Activated CD4-positive, alpha-beta T cell treated with anti-CD3 and anti-CD28 coated beads, Interleukin-2, amount 10 ng/mL, durations not matched to agents 7 days and 5 days (primary cell): ENCODE measurements around the gene INPP5D. TPM values are rescaled to one million over a fixed set of nuclear protein-coding genes. Genes with fewer than 3 reads are reported as not detected.

Experiments
- CTCF ChIA-PET: fragments of 350-600 bp; sonication (Branson Sonifier 250); formaldehyde crosslinking; loops from one replicate; lab custom pipeline; 2021; ENCODE audit warnings: antibody characterized with exemption; lab: Charles Lee
- POLR2A ChIA-PET: fragments of 350-600 bp; sonication (Branson Sonifier 250); formaldehyde crosslinking; loops from one replicate; lab custom pipeline; 2021; ENCODE audit warnings: antibody characterized with exemption; lab: Charles Lee
- DNase-seq: peaks from one replicate; pipeline ENCODE4 v3.0.0-alpha.2; 2020
- H3K27ac Mint-ChIP-seq: one replicate; pipeline ENCODE4 v1.8.0; 2021; ENCODE audit warnings: mild to moderate bottlenecking, moderate library complexity, mixed read lengths
- H3K27me3 Mint-ChIP-seq: one replicate; pipeline ENCODE4 v1.8.0; 2021; ENCODE audit warnings: mixed read lengths
- H3K36me3 Mint-ChIP-seq: one replicate; pipeline ENCODE4 v1.8.0; 2021; ENCODE audit warnings: low read depth, mixed read lengths
- H3K4me1 Mint-ChIP-seq: one replicate; pipeline ENCODE4 v1.8.0; 2021; ENCODE audit warnings: mixed read lengths
- H3K4me3 Mint-ChIP-seq: one replicate; pipeline ENCODE4 v1.8.0; 2021; ENCODE audit warnings: mild to moderate bottlenecking, moderate library complexity, mixed read lengths
- H3K9me3 Mint-ChIP-seq: one replicate; pipeline ENCODE4 v1.8.0; 2021; ENCODE audit warnings: mixed read lengths
- total RNA-seq, 2 experiments: library from RNA; stranded (reverse); gene quantifications; one replicate each; pipeline ENCODE4 v1.2.3, GENCODE V29; 2021

INPP5D gene
- total RNA-seq, 2 experiments from 2014 or later = 121 to 138 TPM

GRCh38 chr2:233209533-233210171 lies 149.5 kb downstream of the INPP5D start:
- H3K36me3 Mint-ChIP-seq = peaks cover 19% of the 10 kb centered on the region
- H3K27ac Mint-ChIP-seq = peak overlapping the region; percentile 16
- ChIA-PET POLR2A (no interaction called here), CTCF (interaction anchor here (1.3 to 2.0 kb wide), 2 partner anchors 21 to 42 kb away, joined by 3 to 5 read pairs; partner anchors contain the start of gene ATG16L1)
- peaks cover 10% of the 10 kb centered on the region for H3K4me1 Mint-ChIP-seq
- no peaks in the 10 kb centered on the region for H3K9me3 Mint-ChIP-seq
- H3K4me3 Mint-ChIP-seq = no peak overlapping the region
- no peaks in the 10 kb centered on the region for H3K27me3 Mint-ChIP-seq
- no peak for DNase-seq

GRCh38 chr2:233210281-233210680 lies 150.1 kb downstream of the INPP5D start:
- H3K9me3 Mint-ChIP-seq = no peaks in the 10 kb centered on the region
- no peaks in the 10 kb centered on the region for H3K27me3 Mint-ChIP-seq
- ChIA-PET POLR2A (no interaction called here), CTCF (interaction anchor here (0.6 to 2.0 kb wide), 3 partner anchors 21 to 41 kb away, joined by 3 to 5 read pairs (median 3); partner anchors contain the start of gene ATG16L1)
- peaks cover 15% of the 10 kb centered on the region for H3K36me3 Mint-ChIP-seq
- peaks cover 10% of the 10 kb centered on the region for H3K4me1 Mint-ChIP-seq
- H3K27ac Mint-ChIP-seq = no peak overlapping the region
- DNase-seq = no peak
- H3K4me3 Mint-ChIP-seq = no peak overlapping the region

- Mint-ChIP-seq H3K9me3 (no peaks in the 10 kb centered on the region), H3K4me3 (no peak overlapping the region), H3K27me3 (no peaks in the 10 kb centered on the region), H3K4me1 (peaks cover 10% of the 10 kb centered on the region), H3K36me3 (peaks cover 15% of the 10 kb centered on the region), H3K27ac (peak overlapping the region; percentile 27)
- DNase-seq = no peak
- CTCF ChIA-PET = interaction anchor here (1.3 to 2.0 kb wide), 2 partner anchors 20 to 40 kb away, joined by 3 to 5 read pairs; partner anchors contain the start of gene ATG16L1
- POLR2A ChIA-PET = no interaction called here
These were observed 150.9 kb downstream of the INPP5D start for GRCh38 chr2:233210843-233211547.

- H3K9me3 Mint-ChIP-seq = no peaks in the 10 kb centered on the region
- POLR2A ChIA-PET = no interaction called here
- peaks cover 10% of the 10 kb centered on the region for H3K4me1 Mint-ChIP-seq
- H3K4me3 Mint-ChIP-seq = no peak overlapping the region
- no peak for DNase-seq
- H3K36me3 Mint-ChIP-seq = peaks cover 15% of the 10 kb centered on the region
- CTCF ChIA-PET = no interaction called here
- peak overlapping the region; percentile 27 for H3K27ac Mint-ChIP-seq
- no peaks in the 10 kb centered on the region for H3K27me3 Mint-ChIP-seq
These were observed 151.4 kb downstream of the INPP5D start for GRCh38 chr2:233211548-233211895.

- DNase-seq = no peak
- Mint-ChIP-seq H3K27me3 (no peaks in the 10 kb centered on the region), H3K27ac (no peak overlapping the region), H3K4me3 (no peak overlapping the region), H3K4me1 (peaks cover 7% of the 10 kb centered on the region), H3K9me3 (no peaks in the 10 kb centered on the region), H3K36me3 (peaks cover 6% of the 10 kb centered on the region)
- ChIA-PET CTCF (no interaction called here), POLR2A (interaction anchor here (0.6 kb wide), 1 partner anchor 55 kb away, joined by 3 read pairs; no protein-coding TSS in a partner anchor)
These were observed 152.9 kb downstream of the INPP5D start for GRCh38 chr2:233213011-233213410.

- Mint-ChIP-seq H3K4me1 (peaks cover 6% of the 10 kb centered on the region), H3K27me3 (no peaks in the 10 kb centered on the region), H3K9me3 (peaks cover under 1% of the 10 kb centered on the region), H3K4me3 (no peak overlapping the region), H3K27ac (no peak overlapping the region), H3K36me3 (peaks cover 4% of the 10 kb centered on the region)
- no peak for DNase-seq
- ChIA-PET CTCF (no interaction called here), POLR2A (no interaction called here)
These were observed 153.8 kb downstream of the INPP5D start for GRCh38 chr2:233213975-233214374.

- Mint-ChIP-seq H3K4me1 (no peaks in the 10 kb centered on the region), H3K27me3 (no peaks in the 10 kb centered on the region), H3K4me3 (no peak overlapping the region), H3K27ac (no peak overlapping the region), H3K9me3 (peaks cover 4% of the 10 kb centered on the region), H3K36me3 (peaks cover 2% of the 10 kb centered on the region)
- no peak for DNase-seq
- ChIA-PET POLR2A (no interaction called here), CTCF (interaction anchor here (0.5 to 1.2 kb wide), 4 partner anchors 25 to 599 kb away, joined by 3 read pairs; partner anchors contain the start of gene ATG16L1)
These were observed 157.8 kb downstream of the INPP5D start for GRCh38 chr2:233217892-233218377.

GRCh38 chr2:233218836-233219235 lies 158.7 kb downstream of the INPP5D start:
- Mint-ChIP-seq H3K4me3 (no peak overlapping the region), H3K27me3 (no peaks in the 10 kb centered on the region), H3K4me1 (no peaks in the 10 kb centered on the region), H3K36me3 (peaks cover 2% of the 10 kb centered on the region), H3K9me3 (peaks cover 4% of the 10 kb centered on the region), H3K27ac (peak overlapping the region; percentile 58)
- POLR2A ChIA-PET = no interaction called here
- no peak for DNase-seq
- CTCF ChIA-PET = interaction anchor here (0.6 to 1.2 kb wide), 3 partner anchors 11 to 33 kb away, joined by 3 to 4 read pairs (median 3); partner anchors contain the start of gene ATG16L1

- Mint-ChIP-seq H3K27me3 (peaks cover 2% of the 10 kb centered on the region), H3K4me1 (no peaks in the 10 kb centered on the region), H3K27ac (no peak overlapping the region), H3K9me3 (peaks cover 4% of the 10 kb centered on the region), H3K36me3 (peaks cover 2% of the 10 kb centered on the region), H3K4me3 (no peak overlapping the region)
- ChIA-PET POLR2A (no interaction called here), CTCF (interaction anchor here (0.6 kb wide), 1 partner anchor 14 kb away, joined by 3 read pairs; no protein-coding TSS in a partner anchor)
- no peak for DNase-seq
These were observed 159.7 kb downstream of the INPP5D start for GRCh38 chr2:233219848-233220247.

- peaks cover 11% of the 10 kb centered on the region for H3K4me1 Mint-ChIP-seq
- H3K27me3 Mint-ChIP-seq = peaks cover 4% of the 10 kb centered on the region
- peak overlapping the region; percentile 38 for H3K27ac Mint-ChIP-seq
- POLR2A ChIA-PET = no interaction called here
- peaks cover 4% of the 10 kb centered on the region for H3K9me3 Mint-ChIP-seq
- no peak for DNase-seq
- H3K4me3 Mint-ChIP-seq = no peak overlapping the region
- peaks cover 6% of the 10 kb centered on the region for H3K36me3 Mint-ChIP-seq
- CTCF ChIA-PET = no interaction called here
These were observed 161.4 kb downstream of the INPP5D start for GRCh38 chr2:233221378-233222063.

GRCh38 chr2:233223059-233223894 lies 163.1 kb downstream of the INPP5D start:
- Mint-ChIP-seq H3K27me3 (peaks cover 4% of the 10 kb centered on the region), H3K9me3 (peaks cover 4% of the 10 kb centered on the region), H3K36me3 (peaks cover 6% of the 10 kb centered on the region), H3K4me1 (peaks cover 14% of the 10 kb centered on the region), H3K4me3 (no peak overlapping the region), H3K27ac (no peak overlapping the region)
- CTCF ChIA-PET = interaction anchor here (0.6 to 2.8 kb wide), 5 partner anchors 11 to 240 kb away, joined by 3 to 11 read pairs (median 4); partner anchors contain the start of gene ATG16L1
- no peak for DNase-seq
- POLR2A ChIA-PET = no interaction called here
